ENCODE measurements around the gene CTNNA1.

The CTNNA1 gene

DNA sequence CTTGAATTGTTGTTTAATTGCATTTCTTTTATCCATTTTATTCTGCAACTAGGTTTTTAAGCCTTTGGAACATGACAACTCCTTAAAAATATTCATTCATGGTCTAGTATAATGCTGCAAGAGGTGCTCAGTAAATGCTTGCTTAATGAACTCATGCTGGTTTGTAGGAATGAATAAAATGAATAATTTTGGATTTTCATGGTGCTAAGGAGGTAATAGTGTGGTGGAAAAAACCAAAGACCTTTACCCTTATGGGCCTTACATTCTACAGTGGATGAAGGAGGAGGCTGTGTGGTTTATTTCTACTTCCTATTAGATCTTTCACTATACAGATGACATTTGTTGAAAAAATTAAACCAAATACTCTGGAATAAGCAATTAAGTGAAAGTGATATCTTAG is 78.5 kb downstream of the CTNNA1 start (continued):
- TF ChIP-seq ZNF175 (tag by site-specific recombination; IDR thresholded peaks at IDR 0.05) (no peak), ZNF658 (tag by site-specific recombination; IDR thresholded peaks at IDR 0.05) (no peak), ZNF341 (tag by site-specific recombination; IDR thresholded peaks at IDR 0.05; ENCODE audit: low read depth) (no peak)

DNA sequence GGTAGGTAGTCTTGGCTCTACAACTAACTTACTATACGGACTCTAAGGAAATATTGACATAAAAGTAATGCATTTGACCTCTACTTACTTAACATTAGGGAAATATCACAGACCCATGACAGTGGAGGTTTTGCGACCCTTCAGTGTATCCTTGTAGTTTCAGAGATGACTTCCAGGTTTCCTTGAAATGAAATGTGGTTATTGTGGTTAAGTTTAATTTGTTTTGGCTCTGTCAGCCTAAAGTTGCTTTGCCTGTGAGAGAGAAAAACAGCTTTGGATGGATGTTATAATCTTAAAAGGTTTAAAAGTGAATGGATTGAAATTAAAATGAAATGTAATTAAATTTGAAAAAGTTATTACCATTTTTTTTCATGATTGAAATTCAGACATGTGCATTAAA is 79.0 kb downstream of the CTNNA1 start:
- H3K4me1 ChIP-seq (ENCODE audit: control insufficient read depth, insufficient read depth, low read length): peaks cover 8% of the 10 kb centered on the region
- no peaks in the 10 kb centered on the region for H3K9me3 ChIP-seq (ENCODE audit: control insufficient read depth, insufficient read depth, low read depth, low read length)
- no peak overlapping the region for H3K27ac ChIP-seq (ENCODE audit: extremely low read depth, low read depth, low read length)
- no peak for TF ChIP-seq KLF16 (tag by site-specific recombination; IDR thresholded peaks at IDR 0.05)
- TF ChIP-seq ZBTB20 (tag by site-specific recombination; IDR thresholded peaks at IDR 0.05): no peak
- no peak for TF ChIP-seq KLF7 (tag by site-specific recombination; IDR thresholded peaks at IDR 0.05; ENCODE audit: borderline replicate concordance)
- TF ChIP-seq ZNF221 (tag by site-specific recombination; IDR thresholded peaks at IDR 0.05; ENCODE audit: borderline replicate concordance): no peak
- no peak for TF ChIP-seq ZNF596 (tag by site-specific recombination; IDR thresholded peaks at IDR 0.05)
- TF ChIP-seq ZNF133 (tag by site-specific recombination; IDR thresholded peaks at IDR 0.05): no peak
- TF ChIP-seq ZNF223 (tag by site-specific recombination; IDR thresholded peaks at IDR 0.05): no peak
- TF ChIP-seq, protein P1, sequence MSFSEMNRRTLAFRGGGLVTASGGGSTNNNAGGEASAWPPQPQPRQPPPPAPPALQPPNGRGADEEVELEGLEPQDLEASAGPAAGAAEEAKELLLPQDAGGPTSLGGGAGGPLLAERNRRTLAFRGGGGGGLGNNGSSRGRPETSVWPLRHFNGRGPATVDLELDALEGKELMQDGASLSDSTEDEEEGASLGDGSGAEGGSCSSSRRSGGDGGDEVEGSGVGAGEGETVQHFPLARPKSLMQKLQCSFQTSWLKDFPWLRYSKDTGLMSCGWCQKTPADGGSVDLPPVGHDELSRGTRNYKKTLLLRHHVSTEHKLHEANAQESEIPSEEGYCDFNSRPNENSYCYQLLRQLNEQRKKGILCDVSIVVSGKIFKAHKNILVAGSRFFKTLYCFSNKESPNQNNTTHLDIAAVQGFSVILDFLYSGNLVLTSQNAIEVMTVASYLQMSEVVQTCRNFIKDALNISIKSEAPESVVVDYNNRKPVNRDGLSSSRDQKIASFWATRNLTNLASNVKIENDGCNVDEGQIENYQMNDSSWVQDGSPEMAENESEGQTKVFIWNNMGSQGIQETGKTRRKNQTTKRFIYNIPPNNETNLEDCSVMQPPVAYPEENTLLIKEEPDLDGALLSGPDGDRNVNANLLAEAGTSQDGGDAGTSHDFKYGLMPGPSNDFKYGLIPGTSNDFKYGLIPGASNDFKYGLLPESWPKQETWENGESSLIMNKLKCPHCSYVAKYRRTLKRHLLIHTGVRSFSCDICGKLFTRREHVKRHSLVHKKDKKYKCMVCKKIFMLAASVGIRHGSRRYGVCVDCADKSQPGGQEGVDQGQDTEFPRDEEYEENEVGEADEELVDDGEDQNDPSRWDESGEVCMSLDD (tag by site-specific recombination; IDR thresholded peaks at IDR 0.05): no peak
- no peak for TF ChIP-seq ZNF157 (tag by site-specific recombination; IDR thresholded peaks at IDR 0.05)
- TF ChIP-seq, protein P2, sequence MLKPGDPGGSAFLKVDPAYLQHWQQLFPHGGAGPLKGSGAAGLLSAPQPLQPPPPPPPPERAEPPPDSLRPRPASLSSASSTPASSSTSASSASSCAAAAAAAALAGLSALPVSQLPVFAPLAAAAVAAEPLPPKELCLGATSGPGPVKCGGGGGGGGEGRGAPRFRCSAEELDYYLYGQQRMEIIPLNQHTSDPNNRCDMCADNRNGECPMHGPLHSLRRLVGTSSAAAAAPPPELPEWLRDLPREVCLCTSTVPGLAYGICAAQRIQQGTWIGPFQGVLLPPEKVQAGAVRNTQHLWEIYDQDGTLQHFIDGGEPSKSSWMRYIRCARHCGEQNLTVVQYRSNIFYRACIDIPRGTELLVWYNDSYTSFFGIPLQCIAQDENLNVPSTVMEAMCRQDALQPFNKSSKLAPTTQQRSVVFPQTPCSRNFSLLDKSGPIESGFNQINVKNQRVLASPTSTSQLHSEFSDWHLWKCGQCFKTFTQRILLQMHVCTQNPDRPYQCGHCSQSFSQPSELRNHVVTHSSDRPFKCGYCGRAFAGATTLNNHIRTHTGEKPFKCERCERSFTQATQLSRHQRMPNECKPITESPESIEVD (tag by site-specific recombination; IDR thresholded peaks at IDR 0.05): peak; percentile 68
- no peak for TF ChIP-seq ZEB2 (tag by site-specific recombination; IDR thresholded peaks at IDR 0.05)
- 0 out of 2 replicates have a peak, but pooled peaks have one; percentile 7 for TF ChIP-seq MZF1 (tag by site-specific recombination; IDR thresholded peaks at IDR 0.05; ENCODE audit: borderline replicate concordance)
- TF ChIP-seq ZNF423 (tag by site-specific recombination; IDR thresholded peaks at IDR 0.05): no peak
- TF ChIP-seq, protein P3, sequence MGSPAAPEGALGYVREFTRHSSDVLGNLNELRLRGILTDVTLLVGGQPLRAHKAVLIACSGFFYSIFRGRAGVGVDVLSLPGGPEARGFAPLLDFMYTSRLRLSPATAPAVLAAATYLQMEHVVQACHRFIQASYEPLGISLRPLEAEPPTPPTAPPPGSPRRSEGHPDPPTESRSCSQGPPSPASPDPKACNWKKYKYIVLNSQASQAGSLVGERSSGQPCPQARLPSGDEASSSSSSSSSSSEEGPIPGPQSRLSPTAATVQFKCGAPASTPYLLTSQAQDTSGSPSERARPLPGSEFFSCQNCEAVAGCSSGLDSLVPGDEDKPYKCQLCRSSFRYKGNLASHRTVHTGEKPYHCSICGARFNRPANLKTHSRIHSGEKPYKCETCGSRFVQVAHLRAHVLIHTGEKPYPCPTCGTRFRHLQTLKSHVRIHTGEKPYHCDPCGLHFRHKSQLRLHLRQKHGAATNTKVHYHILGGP (tag by site-specific recombination; IDR thresholded peaks at IDR 0.05): peak; percentile 81
- ChIA-PET CTCF (interaction anchor here (0.7 kb wide), 1 partner anchor 14 kb away, joined by 4 read pairs; no protein-coding TSS in a partner anchor), POLR2A (no interaction called here)
- H3K36me3 ChIP-seq (ENCODE audit: control insufficient read depth in 2 of 2, insufficient read depth in 1 of 2, low read length in 2 of 2): peaks cover 14 to 29% of the 10 kb centered on the region in 2 experiments
- no peak overlapping the region for H3K4me3 ChIP-seq (ENCODE audit: low read depth, low read length)

DNA sequence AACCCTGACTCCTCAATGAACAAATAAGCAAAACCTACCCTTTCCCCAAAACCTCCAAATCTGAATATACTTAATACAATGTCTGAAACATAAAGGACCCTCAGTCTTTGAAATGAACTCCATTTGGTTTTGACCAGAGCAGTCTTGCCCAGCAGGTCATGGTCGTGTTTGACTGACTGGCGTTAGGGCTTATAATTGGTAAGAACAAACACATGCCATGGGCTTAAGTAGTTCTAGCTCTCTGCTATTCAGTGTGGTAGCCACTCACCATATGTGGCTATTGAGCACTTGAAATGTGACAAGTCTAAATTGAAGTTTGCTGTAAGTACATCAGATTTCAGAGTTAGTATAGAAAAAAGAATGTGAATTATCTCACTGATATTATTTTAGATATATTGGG is 79.9 kb downstream of the CTNNA1 start:
- H3K4me1 ChIP-seq (ENCODE audit: control insufficient read depth, insufficient read depth, low read length): peaks cover 8% of the 10 kb centered on the region
- no peak overlapping the region for H3K27ac ChIP-seq (ENCODE audit: extremely low read depth, low read depth, low read length)
- H3K4me3 ChIP-seq (ENCODE audit: low read depth, low read length): no peak overlapping the region
- H3K36me3 ChIP-seq (ENCODE audit: control insufficient read depth in 2 of 2, insufficient read depth in 1 of 2, low read length in 2 of 2): peaks cover 10 to 21% of the 10 kb centered on the region in 2 experiments
- ChIA-PET CTCF (interaction anchor here (0.7 to 1.1 kb wide), 2 partner anchors 8 to 43 kb away, joined by 3 read pairs; no protein-coding TSS in a partner anchor), POLR2A (no interaction called here)
- H3K9me3 ChIP-seq (ENCODE audit: control insufficient read depth, insufficient read depth, low read depth, low read length): no peaks in the 10 kb centered on the region
- TF ChIP-seq ZNF792 (tag by site-specific recombination; IDR thresholded peaks at IDR 0.05) (no peak), SP2 (tag by site-specific recombination; IDR thresholded peaks at IDR 0.05) (no peak), ZNF707 (tag by site-specific recombination; IDR thresholded peaks at IDR 0.05) (no peak), ZNF48 (tag by site-specific recombination; IDR thresholded peaks at IDR 0.05) (no peak), ZNF221 (tag by site-specific recombination; IDR thresholded peaks at IDR 0.05; ENCODE audit: borderline replicate concordance) (no peak), REPIN1 (tag by site-specific recombination; IDR thresholded peaks at IDR 0.05; ENCODE audit: low read depth) (no peak), ZNF501 (tag by site-specific recombination; IDR thresholded peaks at IDR 0.05) (no peak)
- TF ChIP-seq, protein P4, sequence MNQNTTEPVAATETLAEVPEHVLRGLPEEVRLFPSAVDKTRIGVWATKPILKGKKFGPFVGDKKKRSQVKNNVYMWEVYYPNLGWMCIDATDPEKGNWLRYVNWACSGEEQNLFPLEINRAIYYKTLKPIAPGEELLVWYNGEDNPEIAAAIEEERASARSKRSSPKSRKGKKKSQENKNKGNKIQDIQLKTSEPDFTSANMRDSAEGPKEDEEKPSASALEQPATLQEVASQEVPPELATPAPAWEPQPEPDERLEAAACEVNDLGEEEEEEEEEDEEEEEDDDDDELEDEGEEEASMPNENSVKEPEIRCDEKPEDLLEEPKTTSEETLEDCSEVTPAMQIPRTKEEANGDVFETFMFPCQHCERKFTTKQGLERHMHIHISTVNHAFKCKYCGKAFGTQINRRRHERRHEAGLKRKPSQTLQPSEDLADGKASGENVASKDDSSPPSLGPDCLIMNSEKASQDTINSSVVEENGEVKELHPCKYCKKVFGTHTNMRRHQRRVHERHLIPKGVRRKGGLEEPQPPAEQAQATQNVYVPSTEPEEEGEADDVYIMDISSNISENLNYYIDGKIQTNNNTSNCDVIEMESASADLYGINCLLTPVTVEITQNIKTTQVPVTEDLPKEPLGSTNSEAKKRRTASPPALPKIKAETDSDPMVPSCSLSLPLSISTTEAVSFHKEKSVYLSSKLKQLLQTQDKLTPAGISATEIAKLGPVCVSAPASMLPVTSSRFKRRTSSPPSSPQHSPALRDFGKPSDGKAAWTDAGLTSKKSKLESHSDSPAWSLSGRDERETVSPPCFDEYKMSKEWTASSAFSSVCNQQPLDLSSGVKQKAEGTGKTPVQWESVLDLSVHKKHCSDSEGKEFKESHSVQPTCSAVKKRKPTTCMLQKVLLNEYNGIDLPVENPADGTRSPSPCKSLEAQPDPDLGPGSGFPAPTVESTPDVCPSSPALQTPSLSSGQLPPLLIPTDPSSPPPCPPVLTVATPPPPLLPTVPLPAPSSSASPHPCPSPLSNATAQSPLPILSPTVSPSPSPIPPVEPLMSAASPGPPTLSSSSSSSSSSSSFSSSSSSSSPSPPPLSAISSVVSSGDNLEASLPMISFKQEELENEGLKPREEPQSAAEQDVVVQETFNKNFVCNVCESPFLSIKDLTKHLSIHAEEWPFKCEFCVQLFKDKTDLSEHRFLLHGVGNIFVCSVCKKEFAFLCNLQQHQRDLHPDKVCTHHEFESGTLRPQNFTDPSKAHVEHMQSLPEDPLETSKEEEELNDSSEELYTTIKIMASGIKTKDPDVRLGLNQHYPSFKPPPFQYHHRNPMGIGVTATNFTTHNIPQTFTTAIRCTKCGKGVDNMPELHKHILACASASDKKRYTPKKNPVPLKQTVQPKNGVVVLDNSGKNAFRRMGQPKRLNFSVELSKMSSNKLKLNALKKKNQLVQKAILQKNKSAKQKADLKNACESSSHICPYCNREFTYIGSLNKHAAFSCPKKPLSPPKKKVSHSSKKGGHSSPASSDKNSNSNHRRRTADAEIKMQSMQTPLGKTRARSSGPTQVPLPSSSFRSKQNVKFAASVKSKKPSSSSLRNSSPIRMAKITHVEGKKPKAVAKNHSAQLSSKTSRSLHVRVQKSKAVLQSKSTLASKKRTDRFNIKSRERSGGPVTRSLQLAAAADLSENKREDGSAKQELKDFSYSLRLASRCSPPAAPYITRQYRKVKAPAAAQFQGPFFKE (tag by site-specific recombination; IDR thresholded peaks at IDR 0.05; ENCODE audit: borderline replicate concordance): no peak

All from HEK293 (cell line).